CD4-positive, alpha-beta T cell treated with Interferon gamma for 1 hour (primary cell): ENCODE data around the gene SYNGR4.

Experiments used
- DNase-seq: peaks from one replicate; pipeline ENCODE4 v3.0.0-alpha.2; 2020

The SYNGR4 gene

GRCh38 chr19:48341515-48342413 lies 22.4 kb upstream of the SYNGR4 start:
- no peak for DNase-seq

GRCh38 chr19:48342414-48342738 lies 21.8 kb upstream of the SYNGR4 start:
- DNase-seq = no peak

GRCh38 chr19:48342841-48343540 lies 21.2 kb upstream of the SYNGR4 start:
- DNase-seq = no peak

- no peak for DNase-seq
These were observed 19.3 kb upstream of the SYNGR4 start for GRCh38 chr19:48344892-48345291.

GRCh38 chr19:48346191-48346590 lies 18.0 kb upstream of the SYNGR4 start:
- no peak for DNase-seq

- DNase-seq = no peak
These were observed 16.1 kb upstream of the SYNGR4 start for GRCh38 chr19:48348045-48348444.

- DNase-seq = no peak
These were observed 15.4 kb upstream of the SYNGR4 start for GRCh38 chr19:48348737-48349136.

- no peak for DNase-seq
These were observed 13.3 kb upstream of the SYNGR4 start for GRCh38 chr19:48350856-48351255.

- DNase-seq = peak; percentile 73
These were observed 12.8 kb upstream of the SYNGR4 start for GRCh38 chr19:48351341-48351752.

GRCh38 chr19:48353677-48354076 lies 10.5 kb upstream of the SYNGR4 start:
- DNase-seq = no peak

- no peak for DNase-seq
These were observed 9.7 kb upstream of the SYNGR4 start for GRCh38 chr19:48354332-48354992.

GRCh38 chr19:48355365-48355954 lies 8.7 kb upstream of the SYNGR4 start:
- DNase-seq = no peak

GRCh38 chr19:48359123-48359522 lies 5.0 kb upstream of the SYNGR4 start:
- no peak for DNase-seq

- no peak for DNase-seq
These were observed 2.3 kb upstream of the SYNGR4 start for GRCh38 chr19:48361912-48362311.

GRCh38 chr19:48362716-48363499 lies 1.3 kb upstream of the SYNGR4 start:
- DNase-seq = peak; percentile 90

GRCh38 chr19:48363500-48363809 lies 712 bp upstream of the SYNGR4 start:
- DNase-seq = peak; percentile 5

- no peak for DNase-seq
These were observed 606 bp downstream of the SYNGR4 start for GRCh38 chr19:48364598-48365348.

- DNase-seq = no peak
These were observed 1.4 kb downstream of the SYNGR4 start for GRCh38 chr19:48365602-48366001.

- no peak for DNase-seq
These were observed 3.7 kb downstream of the SYNGR4 start for GRCh38 chr19:48367855-48368254.

GRCh38 chr19:48368936-48369335 lies 4.8 kb downstream of the SYNGR4 start:
- no peak for DNase-seq

GRCh38 chr19:48370955-48371354 lies 6.8 kb downstream of the SYNGR4 start:
- DNase-seq = no peak

- DNase-seq = no peak
These were observed 7.2 kb downstream of the SYNGR4 start for GRCh38 chr19:48371367-48371766.
